ENCODE results near the gene ABCC1.

DNA sequence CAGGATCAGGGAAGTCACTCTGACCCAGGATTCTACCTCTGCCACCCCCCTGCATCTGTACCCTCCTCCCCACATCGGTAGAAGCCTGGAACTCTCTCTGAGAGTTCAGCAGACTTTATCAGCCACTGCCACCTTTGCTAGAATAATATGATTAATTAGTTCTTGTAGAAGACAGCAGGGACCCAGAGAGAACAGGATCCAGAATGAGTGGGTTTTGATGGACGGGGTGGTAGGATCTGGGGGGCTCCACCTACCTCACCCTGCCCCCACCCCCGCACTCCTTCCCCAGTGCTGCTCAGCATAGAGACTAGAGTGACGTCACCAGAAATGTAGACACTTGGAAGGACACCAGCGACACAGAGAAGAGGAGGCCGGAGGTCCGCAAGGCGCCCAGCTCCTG lies 240.4 kb downstream of the ABCC1 start:
- TF ChIP-seq, protein P1, sequence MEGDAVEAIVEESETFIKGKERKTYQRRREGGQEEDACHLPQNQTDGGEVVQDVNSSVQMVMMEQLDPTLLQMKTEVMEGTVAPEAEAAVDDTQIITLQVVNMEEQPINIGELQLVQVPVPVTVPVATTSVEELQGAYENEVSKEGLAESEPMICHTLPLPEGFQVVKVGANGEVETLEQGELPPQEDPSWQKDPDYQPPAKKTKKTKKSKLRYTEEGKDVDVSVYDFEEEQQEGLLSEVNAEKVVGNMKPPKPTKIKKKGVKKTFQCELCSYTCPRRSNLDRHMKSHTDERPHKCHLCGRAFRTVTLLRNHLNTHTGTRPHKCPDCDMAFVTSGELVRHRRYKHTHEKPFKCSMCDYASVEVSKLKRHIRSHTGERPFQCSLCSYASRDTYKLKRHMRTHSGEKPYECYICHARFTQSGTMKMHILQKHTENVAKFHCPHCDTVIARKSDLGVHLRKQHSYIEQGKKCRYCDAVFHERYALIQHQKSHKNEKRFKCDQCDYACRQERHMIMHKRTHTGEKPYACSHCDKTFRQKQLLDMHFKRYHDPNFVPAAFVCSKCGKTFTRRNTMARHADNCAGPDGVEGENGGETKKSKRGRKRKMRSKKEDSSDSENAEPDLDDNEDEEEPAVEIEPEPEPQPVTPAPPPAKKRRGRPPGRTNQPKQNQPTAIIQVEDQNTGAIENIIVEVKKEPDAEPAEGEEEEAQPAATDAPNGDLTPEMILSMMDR (IDR thresholded peaks at IDR 0.05): no peak
- no peak for TF ChIP-seq POLR2A (IDR thresholded peaks at IDR 0.05)
